ENCODE data around the gene NME7.

Gene NME7

DNA sequence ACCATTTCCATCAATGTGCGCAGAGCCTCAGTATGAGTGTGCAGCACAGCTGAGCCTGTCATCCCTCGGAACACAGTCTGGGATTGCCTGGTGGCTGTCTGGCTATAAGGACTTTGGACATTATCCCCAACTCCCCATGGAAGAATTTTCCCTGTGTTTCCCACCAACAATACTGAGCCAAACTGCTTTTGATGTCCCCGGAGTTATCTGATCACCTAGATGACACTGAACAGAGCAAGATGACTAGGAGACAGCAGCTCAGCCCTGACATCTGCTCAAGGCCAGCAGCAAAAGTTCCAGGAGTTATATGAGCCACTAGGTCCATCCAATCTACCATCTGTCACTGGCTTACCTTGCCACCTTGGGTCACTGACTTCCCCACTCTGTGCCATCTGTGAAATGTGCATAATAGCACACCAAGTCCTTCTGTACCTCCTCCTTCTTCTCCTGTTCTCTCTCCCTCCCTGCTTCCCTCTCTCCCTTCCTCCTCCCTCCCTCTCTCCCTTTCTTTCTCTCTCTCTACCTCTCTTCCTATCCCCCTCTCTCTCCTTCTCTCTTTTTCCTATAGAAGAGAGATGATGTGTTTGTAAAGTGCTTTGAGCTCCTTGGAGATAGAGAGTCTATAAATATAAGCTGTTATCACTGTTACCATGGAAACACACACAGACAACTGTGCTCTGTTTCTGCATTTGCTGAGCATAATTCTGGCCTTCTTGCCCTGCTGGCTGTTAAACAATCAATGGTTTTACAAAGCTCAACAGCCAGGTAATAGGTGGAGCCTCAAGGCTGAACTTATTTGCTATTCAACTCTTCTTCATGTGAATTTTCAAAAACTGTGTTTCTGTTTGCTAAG, 280.8 kb downstream of the NME7 start:
- peak in 3 of 51 donors; percentile 48 to 76 (median 62) for DNase-seq

DNA sequence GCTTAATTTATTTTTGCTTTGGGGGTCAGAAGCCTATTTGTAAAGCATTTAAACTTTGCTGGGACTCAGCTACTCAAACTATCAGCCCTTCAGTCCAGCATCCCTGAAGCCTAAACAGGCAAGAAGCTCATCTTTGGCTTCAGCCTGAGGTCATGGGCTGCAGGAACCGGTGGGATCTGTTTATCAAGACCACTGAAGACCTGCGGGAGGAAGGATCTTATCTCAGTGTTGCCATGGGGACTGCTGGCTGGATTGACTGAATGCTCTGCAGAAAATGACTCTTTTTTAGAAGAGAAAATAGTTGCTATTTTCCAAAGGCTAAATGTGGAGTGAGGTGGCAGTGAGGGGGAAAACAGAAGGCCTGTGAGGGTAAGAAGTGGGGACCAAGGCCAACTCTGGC, 281.7 kb downstream of the NME7 start:
- no peak for DNase-seq
